NCI-H748 treated with DMSO at 0.1 percent for 48 hours (cell line): Measurements from ENCODE around the gene WNT5B.

Source experiments
- DNase-seq: peaks from one replicate; lab custom pipeline; 2025; lab: John Stamatoyannopoulos, UW

The WNT5B gene

GRCh38 chr12:1650978-1651361, 21.9 kb downstream of the WNT5B start:
- no peak for DNase-seq

DNA sequence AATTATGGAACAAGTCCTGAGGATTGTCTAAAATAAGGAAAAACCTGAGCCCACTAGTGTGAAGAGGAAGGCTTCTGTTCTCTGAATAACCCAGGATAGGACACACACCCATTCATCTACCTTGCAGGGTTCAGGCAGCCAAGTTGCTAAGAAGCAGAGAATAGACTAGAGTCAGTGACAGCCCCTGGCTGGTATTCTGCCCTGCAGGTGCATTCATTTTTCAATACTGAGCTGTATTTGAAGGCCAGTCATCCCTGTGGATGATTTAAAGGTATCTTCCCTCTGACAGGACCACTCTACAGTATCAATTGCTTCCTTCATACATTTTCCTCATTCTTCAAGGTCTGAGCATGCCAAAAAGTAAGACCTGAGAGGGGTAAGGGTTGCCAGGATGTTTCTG, 22.9 kb downstream of the WNT5B start:
- no peak for DNase-seq

DNA sequence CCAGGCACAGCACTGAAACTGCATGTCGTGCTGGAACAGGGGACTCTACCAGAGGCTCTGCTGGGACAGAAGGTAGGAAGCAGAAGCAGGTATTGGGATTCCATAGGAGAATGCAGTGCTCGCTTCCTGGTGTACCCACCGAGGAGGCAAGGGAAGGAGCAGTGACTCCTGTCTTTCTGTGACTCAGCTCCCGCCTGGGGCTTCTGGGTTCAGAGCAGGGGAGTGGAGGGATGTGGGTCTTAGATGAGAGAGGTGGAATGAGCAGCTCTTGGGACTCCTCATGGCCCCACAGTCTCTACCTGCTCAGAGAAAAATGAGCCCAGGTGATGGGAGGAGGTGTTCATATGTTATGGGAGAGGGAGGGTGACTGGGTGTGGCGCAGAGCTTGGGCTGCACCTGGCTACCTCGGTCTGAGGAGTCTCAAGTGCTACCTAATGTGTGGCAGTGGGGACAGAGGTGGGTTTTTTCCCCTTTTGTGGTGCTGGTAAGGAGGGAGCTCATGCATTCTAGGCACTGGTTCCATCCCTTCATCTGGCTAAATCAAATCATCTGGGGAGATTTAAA, 26.3 kb downstream of the WNT5B start:
- DNase-seq = no peak

GRCh38 chr12:1656902-1657301, 27.9 kb downstream of the WNT5B start:
- no peak for DNase-seq

- DNase-seq = no peak
These were observed 28.7 kb downstream of the WNT5B start for GRCh38 chr12:1657688-1658087.

DNA sequence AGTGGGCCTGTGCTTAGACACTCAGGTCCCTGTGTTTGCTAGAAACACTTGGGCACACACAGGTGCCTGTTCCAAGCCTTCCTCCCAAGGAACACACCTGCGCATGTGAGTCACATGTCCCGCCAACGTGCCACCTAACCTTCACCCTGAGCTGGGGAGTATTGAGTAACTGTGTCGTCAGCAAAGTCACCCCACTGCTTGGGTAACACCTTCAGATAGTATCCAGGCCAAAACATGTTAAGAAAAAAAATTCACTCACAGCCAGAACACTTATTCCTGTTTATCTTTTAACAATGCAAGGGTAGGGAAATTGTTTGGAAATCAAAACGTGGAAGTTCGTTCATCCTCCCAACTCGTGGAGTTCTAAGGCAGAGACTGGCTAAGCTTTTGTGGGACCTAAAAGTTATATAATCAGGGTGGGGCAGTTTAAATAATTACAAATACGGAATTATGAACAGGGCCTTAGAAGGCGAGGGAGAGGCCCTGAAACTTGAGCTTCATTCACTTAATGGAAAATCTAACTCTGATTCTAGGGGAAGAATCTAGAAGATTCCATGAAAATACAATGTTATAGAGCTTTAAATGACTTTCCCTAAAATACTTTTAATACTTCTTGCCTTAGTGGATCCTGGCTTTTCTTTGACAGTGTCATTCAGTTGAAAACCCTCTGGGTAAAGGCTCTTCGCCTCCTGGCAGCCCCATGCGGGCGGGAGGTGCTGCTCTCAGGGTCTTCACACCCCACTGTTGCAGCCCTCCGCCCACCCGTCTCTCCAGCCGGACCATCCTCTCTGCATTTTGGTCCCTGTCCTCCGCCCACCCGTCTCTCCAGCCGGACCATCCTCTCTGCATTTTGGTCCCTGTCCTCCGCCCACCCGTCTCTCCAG, 31.5 kb downstream of the WNT5B start:
- no peak for DNase-seq

DNA sequence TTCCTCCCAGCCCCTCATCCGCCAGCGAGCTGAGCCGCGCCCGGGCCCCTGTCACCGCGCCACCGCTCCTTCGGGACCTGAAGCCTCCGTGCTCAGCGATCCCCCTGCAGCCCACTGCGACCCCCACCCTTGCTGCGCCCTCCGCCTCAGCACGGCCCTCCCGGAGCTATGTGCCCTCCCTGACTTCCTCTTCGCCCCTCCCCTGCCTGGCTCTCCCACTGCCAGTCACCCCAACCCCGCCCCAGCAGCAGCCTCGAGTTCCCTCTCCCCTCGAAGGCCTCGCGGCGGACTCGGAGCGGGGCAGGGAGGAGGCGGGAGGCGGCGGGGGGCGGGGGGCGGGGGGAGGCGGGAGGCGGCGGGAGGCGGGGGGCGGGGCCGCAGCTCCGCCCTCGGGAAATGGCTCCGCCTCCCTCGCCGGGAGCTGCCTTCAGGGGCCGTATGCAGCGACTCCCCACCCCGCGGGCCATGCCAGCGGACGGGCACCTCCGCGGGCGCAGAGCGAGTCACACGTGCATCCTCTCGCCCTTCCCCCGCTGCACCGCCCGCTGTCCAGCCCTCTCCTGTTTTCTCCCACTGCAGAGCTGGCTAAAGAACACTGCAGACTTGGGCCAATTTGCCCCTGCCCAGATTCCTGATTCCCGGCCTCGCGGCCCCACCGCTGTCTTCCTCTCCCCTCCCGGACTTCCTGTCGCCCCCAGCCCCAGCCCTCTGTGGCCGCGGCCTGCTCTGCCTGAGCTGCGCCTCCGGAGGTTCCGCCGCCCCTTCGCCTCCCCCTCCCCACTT, 32.7 kb downstream of the WNT5B start:
- peak; percentile 38 for DNase-seq

DNA sequence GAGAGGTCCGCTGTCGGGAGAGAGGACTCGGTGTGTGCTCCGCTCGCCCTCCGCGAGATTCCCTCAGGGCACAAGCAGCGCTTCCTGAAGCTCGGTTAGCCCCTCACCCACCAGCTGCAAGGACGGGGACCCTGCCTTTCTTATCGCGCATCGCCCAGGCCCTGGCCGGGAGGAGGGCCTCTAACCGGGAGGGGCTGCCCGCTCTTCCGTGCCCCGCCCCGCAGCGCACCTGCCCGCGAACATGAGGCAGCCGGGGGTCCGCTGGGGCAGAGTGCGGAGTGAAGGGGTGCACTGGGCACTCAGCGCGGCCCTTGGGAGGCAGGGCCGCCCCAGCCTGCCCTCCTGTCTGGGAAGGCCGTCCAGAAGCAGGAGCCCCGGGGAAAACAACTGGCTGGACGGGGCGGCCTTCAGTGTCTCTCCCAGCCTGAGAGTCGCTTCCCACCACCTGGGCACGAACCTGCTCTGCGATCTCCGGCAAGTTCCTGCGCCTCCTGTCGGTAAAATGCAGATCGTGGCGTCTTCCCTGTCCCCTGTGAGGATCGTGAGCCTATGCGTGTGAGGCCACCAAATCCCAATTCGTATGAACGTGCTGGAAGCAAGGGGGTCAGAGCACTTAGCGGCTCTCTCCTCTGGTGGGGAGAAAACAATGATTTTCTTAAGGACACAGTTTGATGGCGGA, 33.9 kb downstream of the WNT5B start:
- no peak for DNase-seq

DNA sequence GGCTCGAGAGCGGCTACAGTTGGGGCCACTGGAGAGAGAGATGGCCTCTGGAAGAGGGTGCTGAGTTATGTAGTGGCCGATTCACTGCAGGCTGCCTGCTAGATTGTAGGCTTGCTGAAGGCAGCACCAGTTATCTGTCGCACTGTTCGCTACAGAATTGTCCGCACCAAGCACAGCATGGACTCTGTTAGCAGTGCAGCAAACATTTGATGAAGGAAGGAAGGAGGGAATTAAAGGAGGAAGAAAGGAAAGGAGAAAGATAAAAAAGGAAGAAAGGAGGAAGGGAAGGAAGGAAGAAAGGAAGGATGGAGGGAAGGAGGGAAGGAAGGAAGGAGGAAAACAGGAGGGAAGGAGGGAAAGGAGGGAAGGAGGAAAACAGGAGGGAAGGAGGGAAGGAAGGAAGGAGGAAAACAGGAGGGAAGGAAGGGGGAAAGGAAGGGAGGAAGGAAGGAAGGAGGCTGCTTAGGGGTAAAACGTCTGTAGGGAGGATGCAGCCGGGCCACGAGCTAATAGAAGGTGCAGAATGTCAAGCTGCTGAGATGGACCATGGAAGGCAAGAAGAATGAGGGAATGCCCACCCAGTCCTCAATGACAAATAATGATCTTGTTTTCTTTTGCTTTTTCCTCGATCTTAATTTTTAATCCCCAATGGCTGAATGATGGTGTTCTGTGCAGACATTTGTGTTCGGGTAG, 34.6 kb downstream of the WNT5B start:
- DNase-seq = no peak

DNA sequence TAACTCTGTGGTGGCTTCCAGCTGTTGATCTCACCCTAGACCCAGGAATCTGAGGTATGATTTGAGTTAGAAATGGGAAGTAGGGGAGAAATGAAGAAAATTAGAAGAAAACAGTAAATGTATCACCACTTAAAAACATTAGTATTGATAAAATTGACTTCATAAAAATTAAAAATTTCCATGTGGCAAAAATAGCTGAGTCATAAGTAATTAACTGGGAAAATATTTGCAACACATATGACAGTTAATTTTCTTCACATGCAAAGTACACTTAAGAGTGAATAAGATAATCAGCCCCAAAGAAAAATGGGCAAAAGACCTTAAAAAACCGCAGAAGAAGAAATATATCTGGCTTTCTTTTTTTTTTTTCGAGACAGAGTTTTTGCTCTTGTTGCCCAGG, 36.3 kb downstream of the WNT5B start:
- no peak for DNase-seq

- DNase-seq = no peak
These were observed 37.2 kb downstream of the WNT5B start for GRCh38 chr12:1666215-1666614.

GRCh38 chr12:1666685-1667162, 37.7 kb downstream of the WNT5B start:
- DNase-seq = no peak

- no peak for DNase-seq
These were observed 40.0 kb downstream of the WNT5B start for GRCh38 chr12:1668833-1669543.

GRCh38 chr12:1670358-1671268, 41.6 kb downstream of the WNT5B start:
- no peak for DNase-seq

DNA sequence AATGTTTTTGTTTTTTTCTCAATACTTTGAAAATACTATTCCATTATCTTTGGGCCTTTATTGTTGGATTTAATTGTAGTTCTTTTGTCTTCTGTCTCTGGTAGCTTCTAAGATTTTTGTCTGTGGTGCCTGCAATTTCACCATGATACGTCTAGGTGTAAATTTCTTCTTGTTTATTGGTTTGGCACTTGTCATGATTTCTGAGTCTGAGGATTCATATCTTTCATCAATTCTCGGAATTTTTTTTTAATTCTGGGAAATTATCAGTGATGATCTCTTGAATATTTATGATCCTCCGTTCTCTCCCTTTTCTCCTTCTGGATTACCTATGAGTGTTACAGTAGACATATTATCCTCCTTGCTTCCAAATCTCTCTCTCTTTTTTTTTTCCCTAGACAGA, 47.0 kb downstream of the WNT5B start:
- DNase-seq = no peak

DNA sequence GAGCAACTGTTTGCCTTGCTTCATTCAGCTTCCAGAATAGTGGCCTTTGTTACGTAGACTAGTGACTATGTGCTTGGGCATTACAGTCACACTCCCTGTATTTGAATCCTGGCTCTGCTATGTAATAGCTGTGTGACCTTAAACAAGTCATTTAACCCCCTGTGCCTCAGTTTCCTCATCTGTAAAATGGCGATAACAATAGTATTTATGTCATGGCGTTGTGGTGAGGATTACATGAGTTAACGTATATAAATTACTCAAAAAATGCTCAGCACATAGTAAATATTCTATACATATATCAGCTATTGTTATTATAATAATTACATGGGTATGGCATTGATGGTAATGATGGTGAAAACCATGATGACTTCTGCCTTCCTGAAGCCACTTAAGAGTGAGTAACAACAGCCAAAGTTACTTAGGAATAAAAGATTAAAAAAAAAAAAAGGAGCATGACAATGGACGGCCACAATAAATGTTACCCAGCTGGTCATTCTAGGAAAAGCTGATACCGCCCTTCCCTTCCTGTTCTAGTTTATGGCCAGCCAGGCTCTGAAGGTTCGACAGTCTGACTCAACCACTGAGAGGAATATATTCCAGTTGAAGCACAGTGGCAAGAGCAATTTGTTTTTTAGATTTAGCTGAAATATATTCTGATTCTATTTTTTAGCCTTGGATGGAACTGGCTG, 51.9 kb downstream of the WNT5B start:
- DNase-seq = no peak

GRCh38 chr12:1681493-1681807, 52.4 kb downstream of the WNT5B start:
- DNase-seq = no peak

- no peak for DNase-seq
These were observed 59.2 kb downstream of the WNT5B start for GRCh38 chr12:1688086-1688710.

DNA sequence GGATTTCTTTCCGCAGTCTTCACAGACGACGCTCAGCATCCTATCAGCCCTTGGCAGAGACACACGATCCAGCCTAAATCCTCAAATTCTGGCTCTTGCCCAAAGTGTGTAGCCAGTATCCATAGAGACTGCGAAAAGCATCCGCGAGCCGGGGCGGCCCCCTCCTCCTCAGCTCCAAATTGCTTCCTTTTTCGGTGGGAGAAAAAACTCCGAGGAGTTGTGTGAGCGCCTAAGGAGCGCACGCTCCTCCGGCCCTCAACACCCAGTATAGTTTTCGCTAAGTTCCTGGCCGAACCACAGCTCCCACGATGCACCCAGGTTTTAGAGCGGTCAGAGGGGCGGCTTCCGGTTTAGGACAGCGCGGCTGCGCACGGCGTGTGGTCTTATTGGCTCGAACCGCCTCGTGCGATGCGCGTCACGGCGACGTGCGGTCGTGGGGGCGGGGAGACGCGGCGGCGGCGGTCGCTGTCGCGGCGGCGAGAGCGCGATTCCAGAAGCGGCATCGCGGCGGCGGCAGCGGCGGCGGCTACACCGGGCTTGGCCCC, 61.6 kb downstream of the WNT5B start, which contains the start of gene ADIPOR2:
TSS of gene ADIPOR2 (plus strand) at position 493 of the 545 bp plus-strand sequence. CDS start 63,274 bp downstream, outside the sequence.
- peak; percentile 61 for DNase-seq
